PC-9 (cell line): Measurements from ENCODE around the gene DEPP1.

Experiments used
- EZH2 ChIP-seq: fragments of 200-600 bp; sonication (generic); IDR thresholded peaks from 2 replicates; pipeline ENCODE4 v1.8.0; 2017; ENCODE audit warnings: antibody characterized with exemption, low read depth
- TF ChIP-seq, protein P1 (sequence below): fragments of 200-600 bp; sonication (generic); conservative IDR thresholded peaks from 2 replicates; pipeline ENCODE4 v1.6.1; 2017; ENCODE audit warnings: mixed run types, antibody characterized with exemption, mild to moderate bottlenecking, moderate library complexity

DNA sequence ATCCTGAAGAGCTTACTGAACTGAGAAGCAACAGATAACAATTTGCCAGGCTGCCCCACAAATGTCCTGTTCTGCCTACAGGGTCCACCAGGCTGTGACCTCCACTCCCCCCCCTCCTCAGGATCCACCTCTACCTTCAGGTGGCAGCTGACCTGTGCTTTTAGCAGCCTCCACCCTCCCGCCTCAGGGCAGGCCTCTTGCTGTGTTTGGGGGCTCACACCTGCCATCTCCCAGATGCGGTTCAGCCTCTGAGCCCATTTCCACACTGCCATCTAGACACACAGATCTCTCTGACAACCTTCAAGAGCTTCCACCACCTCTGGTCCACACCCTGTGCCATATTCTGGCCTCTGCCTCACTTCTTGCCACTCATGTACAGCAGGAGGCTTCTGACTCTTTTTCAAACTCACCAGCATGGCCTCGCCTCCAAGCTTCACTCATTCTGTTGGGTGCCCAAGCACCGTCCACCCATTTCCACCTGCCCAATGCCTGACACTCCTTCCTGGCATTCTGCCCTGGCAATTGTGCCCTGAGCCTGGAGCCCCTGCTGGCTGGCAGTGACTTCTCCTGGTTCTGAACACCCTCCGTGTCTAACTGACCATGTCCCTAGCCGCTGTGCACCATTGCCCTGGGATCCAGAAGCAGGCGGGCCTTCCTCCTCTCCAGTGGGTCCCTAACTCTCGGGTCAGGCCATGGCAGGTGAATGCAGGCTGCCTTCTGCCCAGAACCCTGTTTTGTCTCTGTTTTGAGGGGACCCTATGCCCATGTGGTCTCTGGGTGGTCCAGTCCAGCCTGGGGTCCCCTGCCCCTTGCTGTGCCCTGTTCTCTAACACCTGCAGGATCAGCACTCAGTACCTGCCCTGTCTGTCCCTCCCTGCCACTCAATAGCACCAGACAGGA is 49.0 kb downstream of the DEPP1 start:
- TF ChIP-seq, protein P1, sequence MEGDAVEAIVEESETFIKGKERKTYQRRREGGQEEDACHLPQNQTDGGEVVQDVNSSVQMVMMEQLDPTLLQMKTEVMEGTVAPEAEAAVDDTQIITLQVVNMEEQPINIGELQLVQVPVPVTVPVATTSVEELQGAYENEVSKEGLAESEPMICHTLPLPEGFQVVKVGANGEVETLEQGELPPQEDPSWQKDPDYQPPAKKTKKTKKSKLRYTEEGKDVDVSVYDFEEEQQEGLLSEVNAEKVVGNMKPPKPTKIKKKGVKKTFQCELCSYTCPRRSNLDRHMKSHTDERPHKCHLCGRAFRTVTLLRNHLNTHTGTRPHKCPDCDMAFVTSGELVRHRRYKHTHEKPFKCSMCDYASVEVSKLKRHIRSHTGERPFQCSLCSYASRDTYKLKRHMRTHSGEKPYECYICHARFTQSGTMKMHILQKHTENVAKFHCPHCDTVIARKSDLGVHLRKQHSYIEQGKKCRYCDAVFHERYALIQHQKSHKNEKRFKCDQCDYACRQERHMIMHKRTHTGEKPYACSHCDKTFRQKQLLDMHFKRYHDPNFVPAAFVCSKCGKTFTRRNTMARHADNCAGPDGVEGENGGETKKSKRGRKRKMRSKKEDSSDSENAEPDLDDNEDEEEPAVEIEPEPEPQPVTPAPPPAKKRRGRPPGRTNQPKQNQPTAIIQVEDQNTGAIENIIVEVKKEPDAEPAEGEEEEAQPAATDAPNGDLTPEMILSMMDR, result no peak
- TF ChIP-seq EZH2, result no peak
